ENCODE measurements around the gene ZNF664.

The ZNF664 gene

GRCh38 chr12:123931686-123932321, 41.2 kb upstream of the ZNF664 start:
- H3K27ac ChIP-seq: no peak overlapping the region
- no peak for TF ChIP-seq ZFX (IDR thresholded peaks at IDR 0.05; ENCODE audit: borderline replicate concordance)
- TF ChIP-seq CTCF (IDR thresholded peaks at IDR 0.05): no peak

- TF ChIP-seq ZFX (IDR thresholded peaks at IDR 0.05; ENCODE audit: borderline replicate concordance) (no peak), CTCF (IDR thresholded peaks at IDR 0.05) (no peak)
Observed at GRCh38 chr12:123933214-123933613, 39.8 kb upstream of the ZNF664 start.

GRCh38 chr12:123934016-123934620, 38.9 kb upstream of the ZNF664 start:
- no peak for TF ChIP-seq CTCF (IDR thresholded peaks at IDR 0.05)
- TF ChIP-seq ZFX (IDR thresholded peaks at IDR 0.05; ENCODE audit: borderline replicate concordance): no peak
- no peak overlapping the region for H3K27ac ChIP-seq

More at GRCh38 chr12:123933214-123933613, 39.8 kb upstream of the ZNF664 start:
- H3K27ac ChIP-seq: no peak overlapping the region

- H3K27ac ChIP-seq: no peak overlapping the region
- no peak for TF ChIP-seq ZFX (IDR thresholded peaks at IDR 0.05; ENCODE audit: borderline replicate concordance)
- TF ChIP-seq CTCF (IDR thresholded peaks at IDR 0.05): no peak
Observed at GRCh38 chr12:123934829-123935228, 38.2 kb upstream of the ZNF664 start.

GRCh38 chr12:123935956-123936355, 37.1 kb upstream of the ZNF664 start:
- no peak overlapping the region for H3K27ac ChIP-seq
- TF ChIP-seq ZFX (IDR thresholded peaks at IDR 0.05; ENCODE audit: borderline replicate concordance): no peak
- TF ChIP-seq CTCF (IDR thresholded peaks at IDR 0.05): no peak

GRCh38 chr12:123936471-123936870, 36.5 kb upstream of the ZNF664 start:
- no peak for TF ChIP-seq CTCF (IDR thresholded peaks at IDR 0.05)
- H3K27ac ChIP-seq: no peak overlapping the region

- no peak overlapping the region for H3K27ac ChIP-seq
- TF ChIP-seq CTCF (IDR thresholded peaks at IDR 0.05): no peak
- no peak for TF ChIP-seq ZFX (IDR thresholded peaks at IDR 0.05; ENCODE audit: borderline replicate concordance)
Observed at GRCh38 chr12:123936956-123937706, 35.9 kb upstream of the ZNF664 start.

Data from 22Rv1 (cell line).